PC-9 (cell line): ENCODE results near the gene ABCB9. TPM values are rescaled to one million over a fixed set of nuclear protein-coding genes. Genes with fewer than 3 reads are reported as not detected.

Experiments used
- BruUV-seq: library from RNA; stranded (reverse); fragments of 400-500 nt; replicated peaks from 2 replicates; lab custom pipeline; 2021; lab: Mats Ljungman, UMichigan
- CTCF ChIA-PET: fragments of 300-600 bp; sonication (Branson Sonifier 250); formaldehyde crosslinking; loops from one replicate; lab custom pipeline; 2022; ENCODE audit warnings: antibody characterized with exemption; lab: Charles Lee
- POLR2A ChIA-PET: fragments of 300-600 bp; sonication (Branson Sonifier 250); formaldehyde crosslinking; loops from one replicate; lab custom pipeline; 2022; ENCODE audit warnings: antibody characterized with exemption; ENCODE audit not compliant: unreplicated experiment; lab: Charles Lee
- DNase-seq, 2 experiments: peaks; one replicate each; pipeline versions ENCODE4 v3.0.0 to v3.0.0-alpha.2; 2015 to 2022; ENCODE audit warnings: mixed read lengths in 1 of 2
- H2AFZ ChIP-seq: fragments of 200-600 bp; sonication (generic); 2 replicates; pipeline ENCODE4 v1.8.1; 2017; ENCODE audit warnings: antibody characterized with exemption
- H3F3A ChIP-seq: fragments of 200-600 bp; sonication (generic); 2 replicates; pipeline ENCODE4 v1.8.1; 2017; ENCODE audit warnings: antibody characterized with exemption, mild to moderate bottlenecking, low read depth; ENCODE audit not compliant: insufficient read depth
- H3K27ac ChIP-seq: fragments of 200-600 bp; sonication (generic); 2 replicates; pipeline ENCODE4 v1.6.1; 2016; ENCODE audit warnings: mixed run types
- H3K27me3 ChIP-seq: fragments of 200-600 bp; sonication (generic); 2 replicates; pipeline ENCODE4 v1.6.1; 2016; ENCODE audit warnings: low read depth, mixed run types; ENCODE audit not compliant: insufficient read depth
- H3K36me3 ChIP-seq: fragments of 200-600 bp; sonication (generic); 2 replicates; pipeline ENCODE4 v1.6.1; 2016; ENCODE audit warnings: low read depth, mixed run types
- H3K4me1 ChIP-seq: fragments of 200-600 bp; sonication (generic); replicated peaks from 2 replicates; pipeline ENCODE4 v1.6.1; 2016; ENCODE audit warnings: mixed run types; ENCODE audit not compliant: insufficient read depth
- H3K4me2 ChIP-seq: fragments of 200-600 bp; sonication (generic); 2 replicates; pipeline ENCODE4 v1.6.1; 2017; ENCODE audit warnings: mixed run types
- H3K4me3 ChIP-seq: fragments of 200-600 bp; sonication (generic); 2 replicates; pipeline ENCODE4 v1.6.1; 2016; ENCODE audit warnings: mixed run types
- H3K79me2 ChIP-seq: fragments of 200-600 bp; sonication (generic); 2 replicates; pipeline ENCODE4 v1.6.1; 2017; ENCODE audit warnings: low read depth, mixed run types
- H3K9me2 ChIP-seq: fragments of 200-600 bp; sonication (generic); 2 replicates; pipeline ENCODE4 v1.8.1; 2017; ENCODE audit warnings: mild to moderate bottlenecking; ENCODE audit not compliant: insufficient read depth
- H3K9me3 ChIP-seq: fragments of 200-600 bp; sonication (generic); 2 replicates; pipeline ENCODE4 v1.8.1; 2016; ENCODE audit warnings: low read depth; ENCODE audit not compliant: insufficient read depth
- H4K20me1 ChIP-seq: fragments of 200-600 bp; sonication (generic); 2 replicates; pipeline ENCODE4 v1.8.1; 2017; ENCODE audit not compliant: insufficient read depth
- EZH2 ChIP-seq: fragments of 200-600 bp; sonication (generic); IDR thresholded peaks from 2 replicates; pipeline ENCODE4 v1.8.0; 2017; ENCODE audit warnings: antibody characterized with exemption, low read depth
- intact Hi-C: fragments of 100-400 bp; cut with micrococcal nuclease; formaldehyde crosslinking; loops from one replicate; pipeline ENCODE4 v1.10.0; 2022; ENCODE audit not compliant: unreplicated experiment
- total RNA-seq: library from RNA; stranded (reverse); gene quantifications from 2 replicates; pipeline ENCODE4 v1.2.3, GENCODE V29; 2021
- TF ChIP-seq, protein P1 (sequence below): fragments of 200-600 bp; sonication (generic); conservative IDR thresholded peaks from 2 replicates; pipeline ENCODE4 v1.6.1; 2017; ENCODE audit warnings: mixed run types, antibody characterized with exemption, mild to moderate bottlenecking, moderate library complexity

ABCB9 gene
- total RNA-seq, 1 experiment from 2014 or later, result 13.0 TPM

DNA sequence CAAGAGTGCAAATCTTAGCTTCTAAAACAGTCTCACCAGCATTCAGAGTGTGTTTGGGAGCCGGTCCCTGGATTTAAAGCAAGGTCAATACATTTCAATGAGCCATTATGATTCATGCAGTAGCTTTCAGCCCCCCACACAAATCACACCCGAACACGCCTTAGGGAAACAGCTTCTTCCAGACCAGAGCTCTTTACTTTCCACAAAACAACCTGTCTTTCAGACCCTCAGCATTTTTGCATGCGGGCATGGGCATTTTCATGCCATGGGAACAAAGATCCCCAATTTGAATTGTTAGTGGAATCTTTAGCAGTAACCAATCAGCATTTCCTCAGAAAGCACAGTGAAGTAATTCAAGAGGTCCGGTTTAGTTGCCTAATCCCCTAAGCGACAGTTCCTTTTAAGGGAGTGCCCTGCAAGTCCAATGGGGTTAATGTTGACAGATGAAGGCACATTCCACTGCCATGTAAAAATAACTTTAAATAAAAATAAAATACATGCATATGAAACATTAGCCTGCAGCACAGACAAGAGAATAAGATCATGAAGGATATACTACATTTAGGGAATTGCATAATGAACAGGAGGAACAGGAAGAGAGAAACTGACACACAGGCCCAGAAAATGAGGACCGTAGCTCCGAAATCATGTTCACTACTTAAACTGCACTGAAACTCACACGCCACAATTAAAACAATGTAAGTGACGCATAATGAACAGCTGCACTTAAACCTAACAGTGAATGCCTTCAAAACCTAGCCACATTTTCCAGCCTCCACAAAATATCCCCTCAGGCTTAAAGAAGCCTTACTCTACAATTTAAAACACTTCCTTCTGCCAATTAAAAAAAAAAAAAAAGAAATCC lies 74.4 kb downstream of the ABCB9 start:
- DNase-seq, result peak in 1 of 2 experiments; percentile 75
- peaks cover 84% of the 10 kb centered on the region for H3K4me1 ChIP-seq
- H2AFZ ChIP-seq, result no peak overlapping the region
- peaks cover 92% of the 10 kb centered on the region for H3K79me2 ChIP-seq
- POLR2A ChIA-PET, result interaction anchor here (0.6 to 0.7 kb wide), 2 partner anchors 581 to 1171 kb away, joined by 3 read pairs; no protein-coding TSS in a partner anchor
- no peaks in the 10 kb centered on the region for H3K9me3 ChIP-seq
- no peaks in the 10 kb centered on the region for H3K9me2 ChIP-seq
- CTCF ChIA-PET, result interaction anchor here (0.6 kb wide), 1 partner anchor 561 kb away, joined by 6 read pairs; no protein-coding TSS in a partner anchor
- no peak for TF ChIP-seq EZH2
- TF ChIP-seq, protein P1, sequence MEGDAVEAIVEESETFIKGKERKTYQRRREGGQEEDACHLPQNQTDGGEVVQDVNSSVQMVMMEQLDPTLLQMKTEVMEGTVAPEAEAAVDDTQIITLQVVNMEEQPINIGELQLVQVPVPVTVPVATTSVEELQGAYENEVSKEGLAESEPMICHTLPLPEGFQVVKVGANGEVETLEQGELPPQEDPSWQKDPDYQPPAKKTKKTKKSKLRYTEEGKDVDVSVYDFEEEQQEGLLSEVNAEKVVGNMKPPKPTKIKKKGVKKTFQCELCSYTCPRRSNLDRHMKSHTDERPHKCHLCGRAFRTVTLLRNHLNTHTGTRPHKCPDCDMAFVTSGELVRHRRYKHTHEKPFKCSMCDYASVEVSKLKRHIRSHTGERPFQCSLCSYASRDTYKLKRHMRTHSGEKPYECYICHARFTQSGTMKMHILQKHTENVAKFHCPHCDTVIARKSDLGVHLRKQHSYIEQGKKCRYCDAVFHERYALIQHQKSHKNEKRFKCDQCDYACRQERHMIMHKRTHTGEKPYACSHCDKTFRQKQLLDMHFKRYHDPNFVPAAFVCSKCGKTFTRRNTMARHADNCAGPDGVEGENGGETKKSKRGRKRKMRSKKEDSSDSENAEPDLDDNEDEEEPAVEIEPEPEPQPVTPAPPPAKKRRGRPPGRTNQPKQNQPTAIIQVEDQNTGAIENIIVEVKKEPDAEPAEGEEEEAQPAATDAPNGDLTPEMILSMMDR, result no peak
- H3K36me3 ChIP-seq, result no peaks in the 10 kb centered on the region
- no TSS peak for BruUV-seq
- H3K27ac ChIP-seq, result peak overlapping the region; percentile 97
- intact Hi-C loops, result no loop called here
- peak overlapping the region; percentile 52 for H3K4me3 ChIP-seq
- peak overlapping the region; percentile 85 for H3K4me2 ChIP-seq
- H3K27me3 ChIP-seq, result no peaks in the 10 kb centered on the region
- H4K20me1 ChIP-seq, result peaks cover 12% of the 10 kb centered on the region; the same call in 1 of the 2 replicates
- peaks cover 81% of the 10 kb centered on the region for H3F3A ChIP-seq

DNA sequence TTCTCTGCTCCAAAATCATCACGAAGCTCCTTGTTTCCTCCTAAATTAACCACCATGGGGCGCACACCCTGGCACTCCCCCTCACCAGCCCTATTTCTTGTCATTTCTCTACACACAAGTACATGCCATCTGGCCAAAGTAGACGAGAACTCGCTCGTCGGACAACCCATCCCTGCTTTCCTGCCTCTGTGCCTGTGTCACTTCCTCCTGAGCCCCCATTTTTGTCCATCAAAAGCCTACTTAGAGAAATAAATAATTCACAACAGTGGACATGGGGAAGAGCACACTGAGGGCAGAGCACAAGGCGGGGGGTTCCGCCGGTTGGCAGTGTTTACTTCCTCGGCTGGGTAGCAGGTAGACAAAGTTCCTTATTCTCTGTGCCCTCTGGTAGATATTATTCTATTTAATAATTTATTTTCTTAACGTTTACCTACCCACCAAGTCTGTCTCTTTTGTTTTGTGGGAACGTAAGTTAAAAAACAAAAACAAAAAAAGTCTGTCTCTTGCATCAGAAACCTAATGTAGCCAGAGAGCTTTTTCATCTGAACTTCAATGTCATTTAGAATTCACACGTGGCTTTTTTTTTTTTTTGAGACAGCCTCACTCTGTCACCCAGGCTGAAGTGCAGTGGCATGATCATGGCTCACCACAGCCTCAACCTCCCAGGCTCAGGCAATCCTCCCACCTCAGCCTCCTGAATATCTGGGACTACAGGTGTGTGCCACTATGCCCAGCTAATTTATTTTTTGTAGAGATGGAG lies 76.3 kb downstream of the ABCB9 start:
- CTCF ChIA-PET, result no interaction called here
- DNase-seq, result peak in 1 of 2 experiments; percentile 17
- Histone ChIP-seq H3K4me2 (peak overlapping the region; percentile 85), H3K27ac (peak overlapping the region; percentile 97), H4K20me1 (peaks cover 12% of the 10 kb centered on the region; the same call in 1 of the 2 replicates), H3K27me3 (no peaks in the 10 kb centered on the region), H3K79me2 (peaks cover 91% of the 10 kb centered on the region), H3K4me1 (peaks cover 92% of the 10 kb centered on the region), H3K9me3 (no peaks in the 10 kb centered on the region), H2AFZ (no peak overlapping the region), H3K36me3 (no peaks in the 10 kb centered on the region), H3K4me3 (no peak overlapping the region), H3F3A (peaks cover 79% of the 10 kb centered on the region), H3K9me2 (no peaks in the 10 kb centered on the region)
- TF ChIP-seq EZH2, result no peak
- intact Hi-C loops, result no loop called here
- BruUV-seq, result no TSS peak
- POLR2A ChIA-PET, result interaction anchor here (0.7 kb wide), 1 partner anchor 39 kb away, joined by 6 read pairs; no protein-coding TSS in a partner anchor

DNA sequence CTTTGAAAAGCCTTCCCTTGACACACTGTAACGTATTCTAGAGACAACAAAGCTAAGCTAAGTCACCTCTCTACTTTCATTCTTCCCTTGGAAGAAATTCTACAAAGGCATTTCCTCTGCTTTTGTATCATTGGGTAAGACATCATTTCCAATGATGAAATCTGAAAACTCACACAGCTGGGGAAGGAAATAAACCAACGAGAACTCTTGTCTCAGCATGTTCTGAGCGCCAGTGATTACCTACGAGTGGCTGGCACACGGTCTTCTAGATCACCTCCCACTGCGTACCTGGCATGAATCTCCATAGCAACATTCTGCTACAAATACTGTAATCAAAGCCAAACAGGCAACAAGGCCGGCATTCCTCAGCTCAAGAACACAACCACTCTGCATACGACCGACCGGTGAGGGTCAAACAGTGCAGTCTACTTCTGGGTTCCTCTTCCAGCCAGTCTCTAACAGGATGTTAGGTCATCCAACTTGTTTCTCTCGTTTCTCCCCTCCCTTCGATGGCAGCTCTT lies 78.0 kb downstream of the ABCB9 start:
- H3K4me1 ChIP-seq, result peaks cover 85% of the 10 kb centered on the region
- H3K9me2 ChIP-seq, result no peaks in the 10 kb centered on the region
- peak overlapping the region; percentile 97 for H3K27ac ChIP-seq
- ChIA-PET CTCF (interaction anchor here (0.8 kb wide), 1 partner anchor 56 kb away, joined by 3 read pairs; no protein-coding TSS in a partner anchor), POLR2A (interaction anchor here (0.6 to 1.2 kb wide), 9 partner anchors 10 to 821 kb away, joined by 3 to 17 read pairs (median 4); no protein-coding TSS in a partner anchor)
- H2AFZ ChIP-seq, result no peak overlapping the region
- no TSS peak for BruUV-seq
- H3K79me2 ChIP-seq, result peaks cover 91% of the 10 kb centered on the region
- peak overlapping the region; percentile 85 for H3K4me2 ChIP-seq
- intact Hi-C loops, result loop anchor here (1.0 kb wide), 2 partner anchors 54 to 56 kb away; no protein-coding TSS in a partner anchor
- peak overlapping the region; percentile 48; the same call in 1 of the 2 replicates for H3K4me3 ChIP-seq
- H3K27me3 ChIP-seq, result no peaks in the 10 kb centered on the region
- H4K20me1 ChIP-seq, result peaks cover 17% of the 10 kb centered on the region; the same call in 1 of the 2 replicates
- peaks cover 69% of the 10 kb centered on the region for H3F3A ChIP-seq
- H3K9me3 ChIP-seq, result no peaks in the 10 kb centered on the region
- no peaks in the 10 kb centered on the region for H3K36me3 ChIP-seq
- peak; percentile 86 to 98 for DNase-seq
- TF ChIP-seq EZH2, result no peak
- TF ChIP-seq, protein P1, result no peak
